ENCODE results near the gene NSD1.
"Not testable (repeated sequence)": the region's sequence is repeated elsewhere in the genome, so short reads cannot be mapped to it uniquely, and the experiment has no call there.

The NSD1 gene

DNA sequence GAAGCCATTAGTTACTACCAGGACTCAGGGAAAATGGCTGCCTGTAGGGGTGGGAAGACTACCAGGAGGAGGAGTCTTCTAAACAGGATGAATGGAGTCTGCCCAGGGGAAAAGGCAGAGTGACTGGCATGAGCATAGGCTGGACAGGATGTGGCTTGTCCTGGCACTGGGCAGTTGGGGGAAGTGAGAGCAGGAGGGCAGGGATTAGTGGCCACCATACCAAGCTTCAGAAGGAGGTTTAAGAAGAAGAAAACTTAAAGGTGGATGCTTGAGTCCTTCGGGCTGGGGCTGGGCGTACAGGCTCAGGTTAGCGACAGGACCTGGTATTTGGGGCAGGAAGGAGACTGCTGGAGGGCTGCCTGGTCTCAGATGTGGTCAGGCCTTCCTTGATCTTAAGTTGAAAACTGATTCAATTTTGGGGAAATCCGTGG is 5.0 kb upstream of the NSD1 start:
- no peak for DNase-seq

DNA sequence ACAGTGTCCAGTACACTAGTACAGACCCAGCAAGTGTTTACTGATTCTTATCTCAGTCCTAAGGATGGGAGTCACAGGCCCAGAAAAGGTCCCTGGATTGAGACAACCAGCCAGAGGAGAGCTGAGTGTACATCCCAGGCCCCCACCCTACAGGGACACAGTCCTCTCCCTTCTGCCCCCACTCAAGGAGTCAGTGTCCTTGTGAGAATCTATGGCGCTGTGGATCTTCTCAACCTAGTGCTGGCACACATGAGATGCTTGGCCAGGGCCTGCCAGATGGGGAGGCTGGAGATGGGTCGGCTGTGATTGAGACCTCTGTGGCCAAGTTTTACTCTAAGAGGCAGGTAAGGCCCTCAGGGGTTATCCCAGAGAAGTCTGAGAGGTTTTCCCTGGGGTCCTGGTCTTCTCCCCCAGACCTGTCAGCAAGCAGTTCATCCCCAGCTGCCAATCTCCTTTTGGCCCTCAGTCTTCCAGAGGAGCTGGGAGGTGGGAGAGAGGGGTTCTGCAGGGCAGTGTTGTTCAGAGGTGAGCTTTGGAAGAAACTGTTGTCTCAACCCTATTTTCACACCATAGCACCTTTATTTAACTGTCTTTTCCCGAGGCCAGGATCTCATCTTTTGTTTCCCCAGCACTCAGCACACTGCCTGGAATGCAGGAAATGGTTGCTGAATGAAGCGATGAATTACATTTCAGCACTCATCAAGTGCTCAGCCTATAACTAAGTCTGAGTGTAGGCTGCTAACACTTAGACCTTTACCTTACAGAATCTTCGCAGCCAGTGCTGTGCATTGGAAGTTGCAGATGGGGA is 3.2 kb upstream of the NSD1 start:
- DNase-seq = no peak

DNA sequence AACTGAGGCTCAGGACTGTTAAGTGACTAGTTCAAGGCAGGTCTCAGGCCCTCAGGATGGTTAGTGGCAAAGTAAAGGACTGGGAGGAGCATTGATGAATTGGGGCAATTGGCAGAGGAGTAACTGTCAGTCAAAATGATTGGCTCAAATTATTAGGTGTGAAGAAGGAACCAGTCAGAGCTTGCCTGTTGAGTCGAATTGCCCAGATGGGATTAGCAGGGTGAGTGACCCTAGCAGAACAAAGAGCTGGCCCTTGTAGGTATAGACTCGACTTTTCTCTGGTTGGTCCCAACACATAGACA is 2.6 kb upstream of the NSD1 start:
- no peak for DNase-seq

DNA sequence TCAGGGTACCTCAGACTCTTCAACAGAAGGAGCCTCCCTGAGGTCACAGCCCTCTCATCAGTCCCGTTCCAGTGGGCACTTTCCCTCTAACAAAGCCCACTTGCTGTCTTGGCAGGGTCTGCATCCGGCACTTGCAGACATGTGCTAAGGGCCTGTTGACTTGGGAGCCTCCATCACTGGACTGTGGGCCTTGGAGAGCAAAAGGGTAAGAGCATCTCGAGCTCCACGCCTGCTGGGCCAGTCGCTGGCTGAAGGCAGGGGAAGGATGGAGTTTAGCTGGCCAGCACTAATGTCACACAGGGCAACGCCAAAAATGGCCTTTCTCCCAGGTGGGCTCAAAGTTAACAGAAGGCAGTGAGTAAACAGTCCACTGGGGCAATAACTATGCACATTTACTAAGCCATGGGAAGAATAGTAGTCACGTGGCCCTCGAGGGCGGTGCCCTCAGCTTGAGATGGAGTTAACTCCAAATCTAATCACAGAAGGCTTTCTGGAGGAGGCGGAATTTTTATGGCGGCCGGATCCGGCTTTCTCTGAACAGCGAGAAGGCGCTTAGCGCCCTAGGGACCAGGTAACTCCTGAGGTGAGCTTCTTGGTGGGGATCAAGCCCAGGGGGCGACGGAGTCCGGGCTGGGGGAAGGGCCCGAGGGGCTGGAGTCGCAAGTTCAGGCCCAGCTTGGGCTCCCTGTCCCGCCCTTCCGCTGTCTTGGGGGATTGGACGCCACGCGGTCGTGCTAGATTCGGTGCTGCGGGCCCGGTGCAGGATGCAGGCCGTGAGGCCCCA is 2.0 kb upstream of the NSD1 start:
- no peak for DNase-seq

DNA sequence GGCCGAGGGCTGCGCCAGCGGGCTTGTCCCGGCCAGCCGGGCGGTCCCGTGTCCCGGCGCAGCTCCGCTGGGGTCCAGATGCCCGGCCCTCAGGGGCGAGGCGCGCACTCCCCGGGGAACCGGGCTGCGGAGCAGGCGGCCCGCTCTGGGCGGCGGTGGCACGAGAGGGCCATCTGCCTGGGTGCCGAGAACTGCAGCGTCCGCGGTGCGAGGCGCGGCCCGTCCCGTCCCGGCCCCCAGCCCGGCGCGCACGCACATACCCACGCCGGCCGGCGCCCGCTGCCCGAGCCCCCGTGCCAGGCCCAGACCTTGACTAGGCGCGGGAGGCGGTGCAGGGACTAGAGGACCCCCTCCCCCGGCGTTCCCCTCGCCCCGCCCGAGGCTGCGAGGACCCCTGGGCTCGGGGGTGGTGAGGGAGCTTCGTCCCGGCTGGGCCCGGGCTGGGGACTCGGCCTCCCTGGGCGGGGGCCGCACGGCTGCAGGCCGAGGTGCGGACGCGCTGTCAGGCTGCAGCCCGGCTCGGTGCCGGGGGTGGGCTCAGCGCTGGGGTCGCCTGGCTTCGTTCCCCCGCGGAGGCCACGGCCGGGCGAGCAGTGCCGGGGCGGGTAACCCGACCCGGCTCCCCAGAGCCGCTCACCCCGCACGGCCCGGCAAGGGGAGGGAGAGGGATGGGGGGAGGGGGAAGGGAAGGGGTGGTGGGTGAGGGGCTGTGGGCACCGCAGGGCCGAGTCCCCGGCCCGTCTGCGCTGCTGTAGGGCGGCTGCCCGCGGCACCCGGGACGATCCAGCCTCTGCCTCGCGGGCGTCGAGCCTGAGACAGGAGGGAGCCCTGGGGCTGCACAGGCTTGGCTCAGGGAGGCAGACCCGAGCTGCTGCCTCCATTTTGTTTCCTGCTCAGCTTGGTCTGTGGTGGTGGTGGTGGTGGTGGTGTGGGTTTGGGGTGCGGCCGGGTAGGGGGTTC is 1.2 kb upstream of the NSD1 start:
- peak; percentile 36 for DNase-seq

DNA sequence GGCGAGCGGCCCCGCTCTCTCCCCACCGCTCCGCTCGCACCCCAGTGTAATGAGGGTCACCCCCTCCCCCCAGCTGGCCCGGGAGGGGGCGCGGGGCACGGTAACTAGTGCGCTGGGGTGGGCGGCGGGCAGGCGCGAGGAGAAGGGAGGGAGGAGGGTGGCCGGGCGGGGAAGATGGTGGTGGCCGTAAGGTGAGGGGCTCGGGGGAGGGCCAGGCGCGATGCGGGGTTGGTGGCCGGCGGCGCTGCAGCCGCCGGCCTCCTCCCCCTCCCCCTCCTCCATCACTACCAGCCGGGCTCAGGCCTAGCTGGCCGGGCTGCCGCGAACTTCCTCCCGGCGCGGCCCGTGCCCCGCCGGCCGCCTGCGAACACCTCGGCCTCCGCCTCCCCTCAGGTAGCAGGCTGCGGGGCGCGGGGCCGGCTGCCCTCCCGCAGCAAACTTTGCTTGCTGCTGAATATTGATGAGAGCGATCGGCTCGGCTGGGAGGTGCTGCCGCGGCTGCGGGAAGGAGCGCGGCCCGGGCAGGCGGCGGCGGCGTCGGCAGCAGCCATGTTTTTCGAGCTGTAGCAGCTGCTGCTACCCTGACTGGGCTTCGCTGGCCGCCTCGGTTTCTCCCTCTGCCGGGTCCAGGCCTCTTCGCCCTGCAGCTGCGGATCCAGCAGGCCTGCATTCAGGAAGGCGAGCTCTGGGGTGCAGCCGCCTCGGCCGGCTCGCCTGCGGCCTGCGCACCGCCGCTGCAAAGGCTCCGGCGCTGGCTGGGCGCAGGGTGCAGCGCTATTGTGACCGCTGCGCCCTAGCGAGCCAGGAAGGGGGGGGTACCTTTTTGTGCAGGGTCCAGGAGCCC is 502 bp downstream of the NSD1 start:
- peak; percentile 55 for DNase-seq

DNA sequence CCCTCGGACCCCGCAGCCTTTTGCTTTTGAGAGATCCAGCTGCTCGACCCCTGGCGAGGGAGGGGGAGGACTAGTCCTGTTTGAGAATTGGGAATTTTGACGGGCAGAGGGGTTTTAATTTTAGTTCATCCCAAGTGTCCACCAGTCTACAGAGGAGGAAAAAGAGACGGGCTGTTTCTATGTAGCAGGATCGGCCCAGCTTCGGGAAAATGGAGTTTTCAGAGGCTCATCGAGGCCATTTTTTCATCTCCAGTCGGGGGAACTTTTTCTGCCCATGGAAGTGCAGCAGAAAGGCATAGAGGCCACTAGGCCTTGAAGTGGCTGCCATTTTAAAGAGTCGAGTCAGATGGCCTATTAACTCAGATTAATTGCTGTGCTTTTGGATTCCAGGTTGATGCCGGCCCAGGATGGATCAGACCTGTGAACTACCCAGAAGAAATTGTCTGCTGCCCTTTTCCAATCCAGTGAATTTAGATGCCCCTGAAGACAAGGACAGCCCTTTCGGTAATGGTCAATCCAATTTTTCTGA is 1.2 kb downstream of the NSD1 start:
- no peak for DNase-seq

DNA sequence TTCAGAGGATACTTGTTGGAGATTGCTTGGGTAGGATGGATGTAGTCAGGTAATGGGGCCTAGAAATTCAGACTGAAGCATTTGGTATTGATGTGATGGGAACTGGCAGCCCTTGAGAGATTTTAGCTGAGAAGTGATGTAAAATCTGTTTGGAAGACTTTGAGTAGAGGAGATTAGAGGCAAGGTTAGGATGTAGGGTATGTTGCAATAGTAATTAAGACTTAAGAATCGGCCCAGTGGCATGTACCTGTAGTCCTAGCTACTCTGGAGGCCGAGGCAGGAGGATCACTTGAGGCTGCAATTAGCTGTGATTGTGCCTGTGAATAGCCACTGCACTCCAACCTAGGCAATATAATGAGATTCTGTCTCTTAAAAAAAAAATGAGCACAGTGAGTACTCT is 6.7 kb downstream of the NSD1 start:
- no peak for DNase-seq

DNA sequence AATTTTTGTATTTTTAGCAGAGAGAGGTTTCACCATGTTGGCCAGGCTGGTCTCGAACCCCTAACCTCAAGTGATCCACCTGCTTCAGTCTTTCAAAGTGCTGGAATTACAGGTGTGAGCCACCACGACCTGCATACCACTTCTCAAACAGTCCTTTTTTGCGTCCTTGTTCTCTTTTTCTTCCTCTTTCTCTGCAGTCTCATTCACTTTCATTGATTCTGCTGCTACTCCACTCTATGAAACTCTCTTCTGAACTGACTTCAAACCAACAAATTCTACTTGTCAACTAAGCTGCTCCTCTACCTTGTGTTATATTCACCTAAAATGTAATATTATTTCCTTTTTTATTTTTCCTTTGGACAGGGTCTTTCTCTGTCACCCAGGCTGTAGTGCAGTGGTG is 7.9 kb downstream of the NSD1 start:
- DNase-seq = no peak

DNA sequence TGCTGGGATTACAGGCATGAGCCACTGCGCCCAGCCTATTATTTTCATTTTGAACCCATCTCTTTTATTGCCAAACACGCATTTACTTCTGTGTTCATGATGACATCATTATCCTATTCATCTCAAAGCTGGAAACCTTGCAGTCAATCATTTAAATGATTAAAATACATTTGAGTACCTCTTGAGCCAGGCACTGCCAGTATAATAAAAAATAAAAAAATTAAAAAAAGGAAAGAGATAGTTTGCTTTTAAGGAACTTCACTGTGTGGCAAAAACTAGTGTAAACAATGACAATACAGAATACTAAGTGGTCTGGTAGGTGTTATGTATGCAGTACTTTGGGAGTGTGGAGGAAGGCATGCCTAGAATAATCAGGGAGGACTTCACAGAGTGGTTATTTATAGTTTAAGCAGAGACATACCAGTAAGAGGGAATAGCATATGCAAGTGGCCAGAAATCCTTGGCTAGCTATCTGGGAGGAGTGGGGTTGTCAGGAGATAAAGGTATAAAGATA is 8.6 kb downstream of the NSD1 start:
- DNase-seq = no peak

DNA sequence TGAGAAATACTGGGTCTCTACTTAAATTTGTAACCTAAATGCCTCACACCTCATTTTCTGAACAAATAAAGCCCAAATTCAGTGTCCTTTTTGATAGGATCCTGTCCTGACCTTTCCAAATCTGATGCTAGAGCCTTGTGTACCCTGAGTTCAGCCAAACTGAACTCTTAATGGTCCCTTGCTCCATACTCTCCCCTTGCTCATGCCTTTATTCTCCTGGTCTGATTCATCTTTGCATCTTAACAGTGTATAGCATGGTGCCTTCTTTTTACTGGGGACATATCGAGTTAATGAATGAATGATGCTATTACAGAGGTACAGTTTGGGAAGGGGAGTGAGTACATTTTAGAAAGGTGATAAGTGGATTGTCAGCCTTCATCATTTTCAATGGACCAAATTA is 9.2 kb downstream of the NSD1 start:
- no peak for DNase-seq

DNA sequence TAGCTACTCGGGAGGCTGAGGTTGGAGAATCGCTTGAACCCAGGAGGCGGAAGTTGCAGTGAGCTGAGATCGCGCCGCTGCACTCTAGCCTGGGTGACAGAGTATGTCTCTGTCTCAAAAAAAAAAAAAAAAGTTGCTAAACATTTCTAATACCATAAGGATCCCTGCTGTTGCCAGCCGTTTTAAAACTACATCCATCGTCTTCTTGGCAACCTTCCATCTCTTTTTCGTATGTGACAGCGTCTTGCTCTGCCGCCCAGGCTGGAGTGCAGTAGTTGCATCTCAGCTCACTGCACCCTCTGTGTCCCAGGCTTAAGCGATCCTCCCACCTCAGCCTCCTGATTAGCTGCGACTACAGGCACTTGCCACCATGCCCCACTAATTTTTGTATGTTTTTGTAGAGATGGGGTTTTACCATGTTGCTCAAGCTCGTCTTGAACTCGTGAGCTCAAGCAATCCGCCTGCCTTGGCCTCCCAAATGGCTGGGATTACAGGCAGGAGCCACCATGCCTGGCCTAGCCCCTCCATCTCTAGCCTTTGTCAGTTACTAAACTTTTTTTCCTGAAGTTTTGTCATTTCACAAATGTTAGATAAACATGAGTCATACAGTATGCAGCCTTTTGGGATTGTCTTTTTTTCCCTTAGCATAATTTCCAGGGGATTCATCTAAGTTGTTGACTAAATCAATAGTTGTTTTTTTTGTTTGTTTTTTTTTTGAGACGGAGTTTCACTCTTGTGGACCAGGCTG is 13.5 kb downstream of the NSD1 start:
- DNase-seq = no peak

DNA sequence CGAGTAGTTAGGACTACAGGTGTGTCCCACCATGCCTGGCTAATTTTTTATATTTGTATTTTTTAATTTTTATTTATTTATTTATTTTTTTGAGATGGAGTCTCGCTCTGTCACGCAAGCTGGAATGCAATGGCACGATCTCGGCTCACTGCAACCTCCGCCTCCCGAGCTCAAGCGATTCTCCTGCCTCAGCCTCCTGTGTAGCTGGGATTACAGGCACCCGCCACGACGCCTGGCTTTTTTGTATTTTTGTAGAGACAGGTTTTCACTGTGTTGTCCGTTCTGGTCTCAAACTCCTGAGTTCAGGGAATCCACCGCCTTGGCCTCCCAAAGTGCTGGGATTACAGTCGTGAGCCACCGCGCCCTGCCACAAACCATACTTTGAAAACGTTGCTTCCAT is 16.5 kb downstream of the NSD1 start:
- DNase-seq = not testable (repeated sequence)

DNA sequence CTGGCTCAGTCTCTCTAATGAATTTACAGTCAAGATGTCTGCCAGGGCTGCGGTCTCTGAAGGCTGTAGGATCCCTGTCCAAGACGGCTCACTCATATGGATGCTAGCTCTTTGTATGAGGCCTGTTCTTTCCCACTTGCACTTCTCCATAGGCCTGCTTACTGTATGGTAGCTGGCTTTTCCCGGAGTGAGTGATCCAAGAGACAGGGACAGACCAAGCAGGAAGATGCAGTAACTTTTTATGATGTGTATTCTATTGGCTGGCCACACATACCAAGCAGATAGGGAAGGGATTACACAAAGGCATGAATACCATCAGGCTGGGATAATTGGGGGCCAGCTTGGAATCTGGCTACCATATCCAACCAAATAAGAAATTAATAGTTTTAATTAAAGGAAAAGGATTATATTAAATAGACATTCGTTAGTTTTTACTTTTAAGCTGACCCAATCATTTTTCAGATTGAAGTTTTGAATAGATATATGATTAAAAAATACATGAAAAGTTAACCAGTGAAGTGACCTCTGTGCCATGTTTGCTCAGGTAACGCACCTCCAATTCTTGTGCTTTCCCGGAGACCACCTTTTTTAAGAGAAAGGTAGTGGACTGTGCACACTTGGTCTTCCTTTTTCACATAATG is 20.6 kb downstream of the NSD1 start:
- no peak for DNase-seq

DNA sequence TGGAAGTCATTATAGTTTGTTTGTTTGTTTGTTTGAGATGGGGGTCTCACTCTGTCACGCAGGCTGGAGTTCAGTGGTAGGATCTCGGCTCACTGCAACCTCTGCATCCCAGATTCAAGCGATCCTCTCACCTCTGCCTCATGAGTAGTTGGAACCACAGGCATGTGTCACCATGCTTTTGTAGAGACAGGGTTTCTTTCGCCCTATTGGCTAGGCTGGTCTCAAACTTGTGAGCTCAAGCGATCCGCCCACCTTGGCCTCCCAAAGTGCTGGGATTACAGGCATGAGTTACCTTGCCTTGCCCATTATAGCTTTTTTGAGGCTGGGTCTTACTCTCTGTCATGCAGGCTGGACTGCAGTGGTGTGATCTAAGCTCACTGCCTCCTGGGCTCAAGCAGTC is 28.8 kb downstream of the NSD1 start:
- DNase-seq = no peak

DNA sequence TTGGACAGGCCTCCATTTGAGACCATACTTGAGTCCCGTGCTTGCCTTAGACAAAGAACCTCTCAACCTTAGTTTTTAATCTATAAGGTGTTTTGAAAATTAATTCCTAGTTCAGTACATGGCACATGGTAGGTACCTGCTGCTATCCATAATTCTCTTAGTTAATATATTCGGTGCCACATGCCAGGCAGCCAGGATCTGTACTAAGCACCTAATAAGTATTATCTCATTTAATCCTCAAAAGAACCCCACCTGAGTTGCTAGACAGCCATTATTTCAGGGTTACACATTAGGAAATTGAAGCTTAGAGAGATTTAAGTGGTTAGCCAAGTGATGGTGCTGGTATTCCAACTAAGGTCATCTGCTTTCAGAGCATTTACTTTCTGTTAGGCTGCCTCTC is 29.9 kb downstream of the NSD1 start:
- no peak for DNase-seq

DNA sequence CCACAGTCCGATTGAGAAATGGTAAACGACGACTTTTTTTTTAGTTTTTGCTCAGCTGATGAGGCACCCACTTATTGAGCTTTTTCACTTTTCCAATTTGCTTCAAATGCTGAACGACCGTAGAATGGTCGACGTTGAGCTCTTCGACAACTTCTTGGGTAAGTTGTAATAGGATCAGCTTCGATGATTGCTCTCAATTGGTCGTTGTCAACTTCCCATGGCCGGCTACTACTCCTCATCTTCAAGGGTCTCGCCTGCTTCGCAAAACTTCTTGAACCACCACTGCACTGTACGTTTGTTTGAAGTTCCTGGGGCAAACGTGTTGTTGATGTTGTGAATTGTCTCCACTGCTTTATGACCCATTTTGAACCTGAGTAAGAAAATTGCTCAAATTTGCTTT is 35.7 kb downstream of the NSD1 start:
- no peak for DNase-seq

DNA sequence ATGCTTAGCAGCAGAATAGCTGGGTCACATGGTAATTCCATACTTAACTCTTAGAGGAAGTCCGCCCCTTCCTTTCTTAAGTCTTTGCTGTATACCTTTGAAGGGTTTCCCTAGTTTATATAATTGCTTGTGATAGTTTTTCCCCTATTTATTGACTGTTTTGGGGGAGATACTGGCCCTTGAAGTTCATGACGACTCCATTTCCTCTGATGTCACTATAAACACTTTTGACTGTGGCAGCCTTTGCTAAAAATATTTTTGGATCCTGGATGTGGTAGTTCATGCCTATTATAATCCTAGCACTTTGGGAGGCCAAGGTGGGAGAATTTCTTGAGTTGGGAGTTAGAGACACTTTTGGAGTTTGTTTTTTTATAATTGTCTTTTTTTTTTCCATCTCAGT is 38.4 kb downstream of the NSD1 start:
- no peak for DNase-seq

DNA sequence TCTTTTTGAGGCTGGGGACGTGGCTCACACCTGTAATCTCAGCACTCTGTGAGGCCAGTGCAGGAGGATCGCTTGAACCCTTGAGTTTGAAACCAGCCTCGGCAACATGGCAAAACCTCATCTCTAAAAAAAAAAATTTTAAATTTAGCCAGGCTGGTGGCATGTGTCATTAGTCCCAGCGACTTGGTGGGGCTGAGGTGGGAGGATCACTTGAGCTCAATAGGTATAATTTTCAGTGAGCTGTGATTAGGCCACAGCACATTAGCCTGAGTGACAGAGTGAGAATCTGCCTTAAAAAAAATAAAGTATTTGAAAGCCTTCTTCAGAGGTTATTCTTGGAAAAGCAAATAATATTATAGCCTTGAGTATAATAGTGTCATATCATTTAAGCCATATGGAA is 41.8 kb downstream of the NSD1 start:
- DNase-seq = no peak

DNA sequence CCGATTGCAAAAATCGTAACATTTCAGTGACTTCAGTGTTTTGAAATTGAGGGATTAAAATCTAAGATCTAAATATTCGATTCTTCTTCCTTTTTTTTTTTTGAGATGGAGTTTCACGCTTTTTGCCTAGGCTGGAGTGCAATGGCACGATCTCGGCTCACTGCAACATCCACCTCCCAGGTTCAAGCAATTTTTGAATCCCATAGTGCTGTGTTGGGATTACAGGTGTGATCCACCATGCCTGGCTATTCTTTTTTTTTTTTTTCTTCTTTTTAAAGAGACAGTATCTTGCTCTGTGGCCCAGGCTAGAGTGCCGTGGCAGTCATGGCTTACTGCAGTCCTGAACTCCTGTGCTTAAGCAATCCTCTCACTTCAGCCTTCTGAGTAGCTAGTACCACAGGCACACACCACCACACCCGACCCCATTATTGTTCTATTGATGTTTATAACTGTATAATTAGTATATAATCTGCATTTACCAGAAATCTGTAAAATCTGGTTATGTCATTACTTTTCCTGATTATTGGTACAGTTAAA is 42.7 kb downstream of the NSD1 start:
- no peak for DNase-seq
